Measurements from ENCODE around the gene SYDE1.

Gene SYDE1

DNA sequence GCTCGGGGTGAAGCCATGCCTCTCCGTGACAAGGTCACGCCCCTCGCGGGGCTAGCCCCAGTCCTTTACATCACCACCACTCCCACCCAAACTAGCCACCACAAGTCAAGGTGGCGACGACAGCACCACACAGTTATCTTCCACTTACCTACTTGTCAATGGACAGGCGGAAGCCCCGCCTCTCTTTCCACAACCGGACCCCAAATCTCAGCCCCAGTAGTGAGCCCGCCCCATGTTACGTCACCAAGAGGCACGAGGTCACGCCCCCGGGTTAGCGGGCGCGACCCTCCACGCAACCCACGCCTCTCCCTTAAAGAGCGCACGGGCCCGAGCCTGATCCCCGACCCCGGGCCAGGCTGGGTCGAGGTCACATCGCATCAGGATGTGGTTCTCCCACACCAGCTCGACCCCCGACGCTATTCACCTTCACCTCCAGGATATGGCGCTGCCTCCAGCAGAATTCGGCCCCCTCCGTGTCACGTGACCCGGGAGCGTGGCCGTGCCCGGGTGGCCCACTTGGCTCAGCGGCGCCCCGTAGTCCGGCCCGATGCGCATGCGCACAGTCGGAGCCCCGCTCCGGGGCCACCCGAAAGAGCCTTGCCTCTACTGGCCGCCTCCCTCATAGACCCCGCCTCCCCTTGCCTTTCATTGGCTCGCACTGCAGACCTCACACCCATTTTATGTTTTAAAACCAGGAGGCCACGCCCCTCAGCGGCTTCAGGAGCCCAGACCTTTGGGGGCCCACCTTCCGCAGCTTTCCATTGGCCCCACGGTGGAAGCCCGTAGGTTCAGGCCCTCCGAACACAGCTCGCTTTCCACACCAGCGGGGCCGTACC, 18.2 kb downstream of the SYDE1 start:
- peak; percentile 96 for DNase-seq

DNA sequence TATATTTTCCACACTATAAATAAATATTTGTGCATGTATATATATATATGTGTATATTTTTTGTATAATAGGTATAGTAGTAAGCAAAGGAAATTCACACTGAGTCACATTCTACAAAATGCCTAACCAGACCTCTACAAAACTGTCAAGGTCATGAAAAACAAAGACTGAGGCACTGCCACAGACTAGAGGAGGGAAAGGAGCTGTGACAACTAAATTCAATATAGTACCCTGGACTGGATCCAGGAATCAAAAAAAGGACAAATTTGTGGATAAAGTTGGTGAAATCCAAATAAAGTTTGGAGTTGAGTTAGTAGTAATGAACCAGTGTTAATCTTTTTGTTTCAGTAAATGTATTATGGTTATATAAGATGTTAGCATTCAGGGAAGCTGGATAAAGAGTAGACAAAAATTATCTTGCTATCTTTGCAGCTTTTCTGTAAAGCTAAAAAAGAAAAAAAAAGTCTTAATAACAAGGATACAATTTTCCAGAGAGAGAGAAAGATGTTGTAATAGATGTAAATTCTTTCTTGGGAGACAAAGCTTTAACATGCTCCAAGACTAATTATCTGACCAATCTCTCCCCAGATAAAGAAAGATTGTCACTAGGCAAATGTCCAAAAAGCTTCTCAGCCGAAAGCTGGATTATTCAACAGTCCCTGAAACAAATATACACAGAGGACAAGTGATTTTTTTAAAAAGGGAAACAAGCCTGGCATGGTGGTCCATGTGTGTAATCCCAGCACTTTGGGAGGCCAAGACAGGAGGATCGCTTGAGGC, 19.1 kb downstream of the SYDE1 start:
- no peak for DNase-seq

DNA sequence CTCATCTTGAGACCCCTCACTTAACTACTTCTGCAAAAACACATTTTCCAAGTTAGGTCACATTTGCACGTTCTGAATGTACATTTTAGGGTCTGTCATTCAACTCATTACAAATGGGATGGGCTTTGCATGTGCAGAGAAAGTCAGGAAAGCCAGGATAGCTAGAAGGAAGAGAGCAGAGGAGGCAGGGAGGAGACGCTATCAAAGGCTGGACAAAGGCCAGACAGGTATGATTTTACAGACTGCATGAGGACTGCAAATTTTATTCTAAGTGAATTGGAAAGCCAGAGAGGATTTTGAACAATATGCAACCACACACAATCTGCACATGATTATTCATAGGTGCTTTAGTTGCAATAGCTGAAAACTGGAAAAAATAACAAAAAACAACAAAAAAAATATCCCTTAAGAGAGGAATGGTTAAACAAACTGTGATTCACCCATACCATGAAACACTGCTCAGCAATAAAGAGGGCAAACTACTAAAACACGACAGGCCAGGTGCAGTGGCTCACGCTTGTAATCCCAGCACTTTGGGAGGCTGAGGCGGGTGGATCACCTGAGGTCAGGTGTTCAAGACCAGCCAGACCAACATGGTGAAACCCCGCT, 21.1 kb downstream of the SYDE1 start:
- DNase-seq = no peak

DNA sequence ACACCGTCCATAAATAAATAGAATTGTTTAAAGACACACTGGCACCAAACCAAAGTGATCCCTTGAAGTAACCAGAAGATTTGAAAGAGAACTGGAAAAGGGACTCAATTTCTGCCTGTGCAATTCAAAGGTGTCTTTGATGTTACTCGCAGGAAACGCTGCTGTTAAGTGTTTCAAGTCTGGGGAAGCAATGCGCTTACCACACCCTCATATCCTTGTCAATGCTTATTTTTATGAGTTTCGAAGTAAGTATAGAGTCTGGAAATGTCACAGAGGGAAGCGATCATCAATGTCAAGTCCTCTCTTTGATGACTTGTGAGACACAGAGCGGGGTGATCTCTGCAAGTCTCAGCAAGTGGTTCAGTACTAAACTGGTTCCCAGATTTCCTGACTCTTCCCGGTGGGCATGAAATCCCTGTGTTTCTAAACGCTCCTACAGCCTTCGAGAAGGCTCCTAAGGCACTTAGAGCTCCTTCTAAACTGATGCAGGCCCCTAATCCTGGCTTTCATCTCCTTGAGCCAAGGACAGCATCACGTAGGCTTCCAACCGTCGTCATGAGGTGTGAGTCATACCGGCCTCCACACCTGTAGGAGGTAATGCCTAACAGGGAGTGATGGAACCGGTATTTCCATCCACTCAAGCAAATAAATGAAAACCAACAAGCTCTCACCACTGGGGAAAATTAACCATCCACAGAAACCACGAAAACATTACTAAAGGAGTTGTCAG, 22.8 kb downstream of the SYDE1 start:
- no peak for DNase-seq

DNA sequence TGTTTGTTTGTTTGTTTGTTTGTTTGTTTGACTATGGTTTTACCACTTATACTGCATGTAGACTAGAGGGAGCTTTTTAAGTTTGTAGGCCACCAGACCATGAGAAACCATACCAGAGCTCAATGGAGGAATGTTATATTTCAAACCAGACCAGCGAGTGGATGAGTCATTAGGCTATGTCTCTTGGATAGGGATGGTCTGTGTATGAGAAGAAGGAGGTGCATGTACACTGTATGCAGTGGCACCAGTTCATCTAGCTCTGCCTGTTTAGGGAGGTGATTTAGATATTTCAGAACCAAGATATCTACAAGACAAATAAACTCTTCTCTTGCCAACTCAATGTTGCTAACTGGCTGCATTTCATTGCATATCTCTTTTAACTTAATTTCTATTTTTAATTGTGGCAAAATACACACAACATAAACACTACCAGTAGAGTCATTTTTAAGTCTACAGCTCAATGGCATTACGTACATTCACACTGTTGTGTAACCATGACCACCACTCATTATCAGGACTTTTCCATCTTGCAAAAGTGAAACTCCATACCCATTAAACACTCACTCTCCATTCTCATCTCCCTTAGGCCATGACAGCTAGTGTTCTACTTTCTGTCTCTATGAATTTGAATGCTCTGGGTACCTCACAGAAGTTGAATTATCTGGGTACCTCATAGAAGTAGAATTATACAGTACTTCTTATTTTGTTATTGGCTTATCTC, 29.2 kb downstream of the SYDE1 start:
- DNase-seq = no peak

DNA sequence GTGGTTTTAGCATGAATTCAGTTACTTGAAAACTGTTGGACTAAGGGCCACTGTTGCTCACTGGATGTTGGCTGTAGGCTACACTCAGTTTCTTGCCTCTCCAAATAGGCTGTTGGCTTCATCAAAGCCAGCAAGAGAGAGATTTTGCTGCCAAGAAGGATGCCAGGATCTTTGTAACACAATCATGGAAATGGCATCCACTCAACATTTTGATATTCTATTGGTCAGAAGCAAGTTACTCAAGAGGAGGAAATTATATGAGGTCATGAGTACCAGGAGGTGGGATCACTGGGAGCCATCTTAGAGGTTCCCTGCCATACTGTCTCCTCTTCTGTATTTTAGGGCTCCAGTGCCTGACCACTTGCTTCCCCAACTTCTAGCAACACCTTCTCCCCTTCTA, 30.6 kb downstream of the SYDE1 start:
- no peak for DNase-seq

DNA sequence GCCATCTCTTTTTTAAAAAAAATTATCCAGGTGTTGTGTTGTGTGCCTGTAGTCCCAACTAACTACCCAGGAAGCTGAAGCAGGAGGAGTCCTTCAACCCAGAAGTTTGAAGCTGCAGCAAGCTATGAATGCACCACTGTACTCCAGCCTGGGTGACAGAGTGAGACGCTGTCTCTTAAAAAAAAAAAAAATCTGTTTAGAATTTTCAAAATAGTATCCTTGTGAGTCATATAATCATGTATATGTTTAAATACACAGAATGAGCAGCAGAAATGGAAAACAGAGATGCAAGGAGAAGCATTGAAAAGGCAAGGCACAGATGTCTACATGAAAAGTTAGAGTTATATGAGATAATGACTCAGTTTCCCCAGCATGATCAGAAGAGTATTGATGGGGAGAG, 31.2 kb downstream of the SYDE1 start:
- no peak for DNase-seq

DNA sequence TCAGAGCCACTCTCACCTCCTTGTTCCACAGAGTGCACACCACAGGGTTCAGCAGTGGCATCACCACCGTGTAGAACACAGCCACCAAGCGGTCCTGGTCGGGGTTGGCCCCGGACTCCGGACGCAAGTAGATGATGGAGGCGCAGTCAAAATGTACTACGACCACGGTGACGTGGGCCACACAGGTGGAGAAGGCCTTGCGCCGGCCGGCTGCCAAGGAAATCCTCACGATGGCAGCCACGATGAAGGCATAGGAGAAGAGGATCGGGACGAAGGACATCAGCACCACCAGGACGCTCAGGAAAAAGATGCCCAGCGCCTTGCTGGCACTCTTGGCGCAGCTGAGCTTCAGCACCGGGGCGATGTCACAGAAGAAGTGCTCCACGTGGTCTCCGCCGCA, 33.9 kb downstream of the SYDE1 start:
- no peak for DNase-seq

DNA sequence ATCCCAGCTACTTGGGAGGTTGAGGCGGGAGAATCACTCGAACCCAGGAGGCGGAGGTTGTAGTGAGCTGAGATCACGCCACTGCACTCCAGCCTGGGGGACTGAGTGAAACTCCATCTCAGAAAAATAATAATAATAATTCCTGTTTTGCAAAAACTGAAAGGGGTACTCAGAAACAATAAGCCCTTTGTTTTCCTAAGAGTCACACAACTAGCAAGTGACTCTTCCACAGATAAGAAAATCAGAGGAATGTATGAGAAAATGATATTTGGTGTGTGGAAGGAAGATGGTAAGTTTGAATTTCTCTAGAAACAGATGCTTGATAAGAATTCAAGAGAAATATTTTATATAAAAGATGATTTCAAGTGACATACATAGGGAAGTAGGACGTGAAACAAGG, 35.1 kb downstream of the SYDE1 start:
- no peak for DNase-seq

DNA sequence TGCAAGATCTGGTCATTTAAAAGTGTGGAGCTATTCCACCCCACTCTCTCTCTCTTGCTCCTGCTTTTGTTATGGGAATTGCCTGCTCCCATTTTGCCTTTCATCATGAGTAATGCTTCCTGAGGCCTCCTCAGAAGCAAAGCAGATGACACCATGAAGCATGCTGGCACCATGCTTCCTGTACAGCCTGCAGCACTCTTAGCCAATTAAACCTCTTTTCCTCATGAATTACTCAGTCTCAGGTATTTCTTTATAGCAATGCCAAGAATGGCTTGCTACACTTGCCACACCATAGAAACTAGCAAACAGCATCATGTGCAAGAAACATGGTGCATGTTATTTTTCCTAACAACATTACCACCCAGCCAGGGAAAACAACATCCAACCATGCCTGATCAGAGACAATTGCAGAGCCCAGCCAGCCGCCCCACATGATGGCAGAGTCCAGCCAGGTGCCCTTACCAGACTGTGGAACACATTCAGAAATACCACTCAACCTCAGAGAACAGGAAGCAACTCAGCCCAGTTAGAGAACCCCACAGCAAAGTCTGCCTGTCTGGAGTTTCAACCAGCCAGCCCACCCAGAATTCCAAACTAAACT, 36.9 kb downstream of the SYDE1 start:
- no peak for DNase-seq

DNA sequence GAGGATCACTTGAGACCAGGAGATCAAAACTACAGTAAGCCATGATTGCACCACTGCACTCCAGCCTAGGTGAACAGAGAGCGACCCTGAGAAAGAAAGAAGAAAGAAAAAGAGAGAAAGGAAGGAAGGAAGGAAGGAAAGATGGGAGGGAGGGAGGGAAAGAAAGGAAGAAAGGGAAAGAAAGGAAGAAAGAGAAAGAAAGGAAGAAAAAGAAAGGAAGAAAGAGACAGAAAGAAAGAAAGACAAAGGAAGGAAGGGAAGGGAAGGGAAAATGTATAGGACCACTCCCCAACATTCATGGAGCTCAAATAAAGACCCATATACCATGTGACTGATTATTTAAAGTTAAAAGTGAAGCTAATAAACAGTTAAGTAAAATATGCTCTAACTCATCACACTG, 39.9 kb downstream of the SYDE1 start:
- DNase-seq = no peak

DNA sequence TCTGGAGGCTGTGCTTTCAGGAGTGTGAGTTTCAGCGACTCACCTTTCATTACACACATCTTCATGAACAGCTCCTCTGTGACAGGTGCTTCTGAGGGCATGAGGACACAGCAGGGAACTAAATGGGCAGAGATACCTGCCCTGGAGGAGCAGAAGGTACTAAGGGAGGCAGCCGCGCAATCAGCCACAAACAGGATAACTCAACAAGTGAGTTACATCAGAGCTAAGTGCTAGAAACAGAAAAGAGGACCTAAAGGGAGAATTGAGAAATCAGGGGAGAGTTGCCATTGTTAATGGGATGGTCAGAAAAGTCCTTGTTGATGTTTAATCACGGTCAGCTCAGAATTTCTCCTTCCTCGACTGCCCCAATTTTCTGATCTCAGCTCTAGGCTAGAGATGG, 42.5 kb downstream of the SYDE1 start:
- DNase-seq = no peak

DNA sequence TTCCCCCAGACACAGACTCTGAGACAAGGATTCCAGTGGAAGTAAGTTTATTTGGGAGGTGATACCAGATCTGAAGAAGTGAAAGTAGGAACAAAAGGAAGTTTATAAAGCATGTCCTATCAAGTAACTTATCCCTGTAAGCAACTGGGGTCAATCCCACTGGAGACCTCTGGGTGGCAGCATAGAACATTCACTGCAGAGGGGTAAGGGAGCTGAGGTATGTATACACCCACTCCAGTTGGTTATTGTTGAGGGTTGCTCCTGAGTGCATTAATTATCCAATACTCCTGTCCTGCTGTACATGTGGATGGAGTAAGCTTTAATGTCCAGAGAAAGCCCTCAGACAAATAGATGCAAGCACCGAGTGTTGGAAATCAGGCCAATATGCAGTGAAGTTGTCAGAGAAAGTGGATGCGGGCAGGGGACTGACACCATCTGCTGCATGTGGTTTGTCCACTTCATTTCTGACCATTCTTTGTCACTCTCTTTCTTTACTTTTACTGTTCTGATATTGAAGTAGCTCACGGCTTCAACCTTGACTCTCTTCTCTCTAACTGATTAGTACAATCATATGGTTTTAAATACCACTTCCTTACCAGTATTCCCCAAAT, 46.9 kb downstream of the SYDE1 start:
- no peak for DNase-seq

DNA sequence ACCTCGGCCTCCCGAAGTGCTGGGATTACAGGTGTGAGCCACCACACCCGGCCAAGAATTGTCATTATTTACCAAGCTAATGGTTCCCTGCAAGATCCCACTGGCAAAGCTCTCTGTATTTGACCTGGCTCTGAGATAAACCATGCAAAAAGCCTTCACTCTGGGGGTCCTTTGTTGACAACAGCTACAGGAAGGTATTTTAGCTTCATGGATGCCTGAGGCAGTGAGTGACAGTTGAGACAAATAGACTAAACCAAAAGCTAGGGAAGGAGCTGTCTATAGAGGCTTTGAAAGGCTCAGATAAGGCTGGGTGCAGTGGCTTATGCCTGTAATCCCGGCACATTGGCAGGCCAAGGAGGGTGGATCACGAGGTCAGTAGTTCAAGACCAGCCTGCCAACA, 48.1 kb downstream of the SYDE1 start:
- DNase-seq = no peak

DNA sequence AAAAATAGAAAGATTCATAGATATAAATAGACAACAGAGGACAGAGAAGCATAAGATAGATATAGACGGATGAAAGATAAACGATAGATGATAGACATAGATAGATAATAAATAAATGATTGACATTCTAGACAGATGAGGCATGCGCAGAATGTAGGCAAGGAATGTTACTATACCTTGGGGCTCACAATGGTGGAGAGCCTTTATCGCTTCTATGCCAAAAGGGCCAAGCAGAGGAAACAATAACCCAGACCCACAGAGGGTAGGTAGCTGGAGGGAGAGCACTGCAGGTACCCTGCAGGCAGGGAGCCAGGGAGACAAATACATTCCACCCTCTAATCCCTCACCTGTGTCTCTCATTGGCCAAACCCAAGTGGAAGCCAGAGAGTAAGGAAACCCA, 49.2 kb downstream of the SYDE1 start:
- no peak for DNase-seq

DNA sequence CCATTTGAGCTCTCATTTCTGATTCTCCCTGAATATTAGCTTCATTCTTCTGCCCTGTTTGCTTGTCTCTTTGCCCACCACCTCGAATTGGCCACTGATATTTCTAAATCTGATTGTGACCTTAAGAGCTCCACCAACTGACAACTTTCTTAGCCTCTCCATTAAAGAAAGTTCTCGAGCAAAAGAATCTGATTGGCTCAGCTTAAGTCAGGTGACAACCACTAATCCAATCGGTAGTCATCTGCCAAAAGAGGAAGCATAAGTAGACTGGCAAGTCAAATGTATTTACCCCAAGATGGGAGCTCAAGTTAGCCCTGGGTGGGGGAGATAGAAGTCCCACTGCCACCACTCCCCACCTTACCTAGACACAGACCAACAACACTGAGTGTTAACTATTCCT, 52.0 kb downstream of the SYDE1 start:
- no peak for DNase-seq

DNA sequence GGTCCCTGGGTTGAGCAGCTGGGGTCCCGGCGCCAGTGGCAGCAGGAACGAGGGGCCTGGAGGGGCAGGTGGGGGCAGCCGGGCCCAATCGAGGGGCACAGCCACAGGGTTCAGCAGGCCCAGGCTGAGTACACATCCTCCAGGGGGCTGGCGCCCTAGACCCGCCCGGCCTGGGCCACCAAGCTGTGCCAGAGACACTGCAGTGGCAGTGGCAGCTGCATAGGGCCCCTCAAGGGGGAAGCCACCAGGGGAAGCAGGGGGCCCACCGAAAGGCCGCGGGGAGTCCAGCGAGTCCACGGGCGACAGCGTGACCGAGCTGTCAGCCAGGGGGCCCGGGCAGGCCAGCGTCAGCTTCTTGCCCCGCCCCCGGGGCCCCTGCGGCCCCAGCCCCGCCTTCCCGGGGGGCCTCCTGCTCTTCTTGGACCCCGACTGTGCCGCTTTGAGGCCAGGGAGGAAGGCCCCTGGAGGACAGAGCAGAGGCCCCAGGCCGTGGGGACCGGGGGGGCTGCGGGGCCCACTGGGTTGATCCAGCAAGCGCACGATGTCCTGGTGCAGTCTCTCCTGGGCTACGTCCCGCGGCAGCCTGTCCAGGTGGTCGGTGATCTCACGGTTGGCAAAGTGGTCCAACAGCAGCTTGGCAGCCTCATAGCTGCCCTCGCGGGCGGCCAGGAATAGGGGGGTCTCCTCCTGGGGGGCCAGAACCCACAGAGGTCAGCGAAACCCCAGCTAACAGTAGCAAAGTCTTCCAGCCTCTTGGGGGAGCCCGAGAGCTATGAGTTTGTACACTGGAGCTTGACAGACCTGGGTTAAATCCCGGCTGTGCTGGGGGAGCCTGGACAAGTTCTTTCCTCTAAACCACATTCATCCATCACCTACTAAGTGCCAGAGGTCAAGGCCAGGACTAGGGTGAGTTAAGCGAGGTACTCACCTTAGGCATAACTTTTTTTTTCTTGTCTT, 54.1 kb downstream of the SYDE1 start:
- DNase-seq = no peak
